Measurements from ENCODE around the gene ENGASE. TPM values are rescaled to one million over a fixed set of nuclear protein-coding genes. Genes with fewer than 3 reads are reported as not detected.

Gene ENGASE
- total RNA-seq, 1 donor from 2014 or later = 11.7 TPM

- Mint-ChIP-seq H3K4me1 (peaks cover 5% of the 10 kb centered on the region), H3K4me3 (no peak overlapping the region), H3K9me3 (peaks cover 8% of the 10 kb centered on the region), H3K36me3 (no peaks in the 10 kb centered on the region), H3K27me3 (ENCODE audit: insufficient read depth, low read depth) (peaks cover 8% of the 10 kb centered on the region), H3K27ac (no peak overlapping the region)
- no peak overlapping the region for H3K4me3 ChIP-seq
- H2AFZ ChIP-seq (replicated peaks) = no peak overlapping the region
- peaks cover 19% of the 10 kb centered on the region for H3K27me3 ChIP-seq
- H3K9me3 ChIP-seq (ENCODE audit: low read depth) = peaks cover 6% of the 10 kb centered on the region
- no peak overlapping the region for H3K27ac ChIP-seq
- no peak for TF ChIP-seq EZH2 (IDR thresholded peaks at IDR 0.05)
- TF ChIP-seq, protein P1, sequence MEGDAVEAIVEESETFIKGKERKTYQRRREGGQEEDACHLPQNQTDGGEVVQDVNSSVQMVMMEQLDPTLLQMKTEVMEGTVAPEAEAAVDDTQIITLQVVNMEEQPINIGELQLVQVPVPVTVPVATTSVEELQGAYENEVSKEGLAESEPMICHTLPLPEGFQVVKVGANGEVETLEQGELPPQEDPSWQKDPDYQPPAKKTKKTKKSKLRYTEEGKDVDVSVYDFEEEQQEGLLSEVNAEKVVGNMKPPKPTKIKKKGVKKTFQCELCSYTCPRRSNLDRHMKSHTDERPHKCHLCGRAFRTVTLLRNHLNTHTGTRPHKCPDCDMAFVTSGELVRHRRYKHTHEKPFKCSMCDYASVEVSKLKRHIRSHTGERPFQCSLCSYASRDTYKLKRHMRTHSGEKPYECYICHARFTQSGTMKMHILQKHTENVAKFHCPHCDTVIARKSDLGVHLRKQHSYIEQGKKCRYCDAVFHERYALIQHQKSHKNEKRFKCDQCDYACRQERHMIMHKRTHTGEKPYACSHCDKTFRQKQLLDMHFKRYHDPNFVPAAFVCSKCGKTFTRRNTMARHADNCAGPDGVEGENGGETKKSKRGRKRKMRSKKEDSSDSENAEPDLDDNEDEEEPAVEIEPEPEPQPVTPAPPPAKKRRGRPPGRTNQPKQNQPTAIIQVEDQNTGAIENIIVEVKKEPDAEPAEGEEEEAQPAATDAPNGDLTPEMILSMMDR (IDR thresholded peaks at IDR 0.05) = no peak
- H3K79me2 ChIP-seq (ENCODE audit: low read depth) = no peaks in the 10 kb centered on the region
- H3K4me2 ChIP-seq = no peak overlapping the region
- H3F3A ChIP-seq (ENCODE audit: low read depth) = peaks cover 13% of the 10 kb centered on the region
- DNase-seq (ENCODE audit: low spot score) = no peak
- H3K9ac ChIP-seq = no peak overlapping the region
- H3K36me3 ChIP-seq = no peaks in the 10 kb centered on the region
- H3K4me1 ChIP-seq = peaks cover 18% of the 10 kb centered on the region
- peaks cover 10% of the 10 kb centered on the region for H4K20me1 ChIP-seq (ENCODE audit: low read depth)
Observed at GRCh38 chr17:79051306-79051705, 23.3 kb upstream of the ENGASE start.

DNA sequence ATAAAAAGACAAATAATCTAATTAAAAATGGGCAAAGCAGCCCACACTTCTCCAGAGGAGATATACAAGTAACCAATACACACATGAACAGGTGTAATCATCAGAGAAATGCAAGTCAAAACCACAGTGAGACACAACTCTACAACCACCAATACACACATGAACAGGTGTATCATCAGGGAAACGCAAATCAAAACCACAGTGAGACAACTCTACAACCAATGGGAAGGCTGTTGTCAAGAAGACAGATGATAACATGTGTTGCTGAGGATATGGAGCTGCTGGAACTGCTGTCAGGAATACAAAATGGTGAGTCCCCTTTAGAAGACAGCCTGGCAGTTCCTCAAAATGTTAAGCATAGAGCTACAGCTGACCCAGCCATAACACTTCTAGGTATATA, 22.5 kb upstream of the ENGASE start:
- H3K27me3 Mint-ChIP-seq (ENCODE audit: insufficient read depth, low read depth) = peaks cover 8% of the 10 kb centered on the region
- peaks cover 18% of the 10 kb centered on the region for H3K4me1 ChIP-seq
- DNase-seq (ENCODE audit: low spot score) = no peak
- peaks cover 13% of the 10 kb centered on the region for H3F3A ChIP-seq (ENCODE audit: low read depth)
- no peak overlapping the region for H3K9ac ChIP-seq
- no peak for TF ChIP-seq EZH2phosphoT487 (IDR thresholded peaks at IDR 0.05)
- TF ChIP-seq, protein P1 (IDR thresholded peaks at IDR 0.05) = no peak
- no peak for TF ChIP-seq EZH2 (IDR thresholded peaks at IDR 0.05)
- no peak overlapping the region for H3K4me2 ChIP-seq
- peaks cover 6% of the 10 kb centered on the region for H3K9me3 ChIP-seq (ENCODE audit: low read depth)
- peaks cover 10% of the 10 kb centered on the region for H4K20me1 ChIP-seq (ENCODE audit: low read depth)
- no peaks in the 10 kb centered on the region for H3K36me3 Mint-ChIP-seq
- H2AFZ ChIP-seq (replicated peaks) = no peak overlapping the region
- no peak overlapping the region for H3K27ac ChIP-seq
- H3K9me3 Mint-ChIP-seq = peaks cover 8% of the 10 kb centered on the region
- peaks cover 11% of the 10 kb centered on the region for H3K27me3 ChIP-seq
- H3K27ac Mint-ChIP-seq = no peak overlapping the region
- H3K4me1 Mint-ChIP-seq = peaks cover 3% of the 10 kb centered on the region
- H3K4me3 ChIP-seq = no peak overlapping the region
- no peaks in the 10 kb centered on the region for H3K79me2 ChIP-seq (ENCODE audit: low read depth)
- no peak overlapping the region for H3K4me3 Mint-ChIP-seq
- H3K36me3 ChIP-seq = no peaks in the 10 kb centered on the region

DNA sequence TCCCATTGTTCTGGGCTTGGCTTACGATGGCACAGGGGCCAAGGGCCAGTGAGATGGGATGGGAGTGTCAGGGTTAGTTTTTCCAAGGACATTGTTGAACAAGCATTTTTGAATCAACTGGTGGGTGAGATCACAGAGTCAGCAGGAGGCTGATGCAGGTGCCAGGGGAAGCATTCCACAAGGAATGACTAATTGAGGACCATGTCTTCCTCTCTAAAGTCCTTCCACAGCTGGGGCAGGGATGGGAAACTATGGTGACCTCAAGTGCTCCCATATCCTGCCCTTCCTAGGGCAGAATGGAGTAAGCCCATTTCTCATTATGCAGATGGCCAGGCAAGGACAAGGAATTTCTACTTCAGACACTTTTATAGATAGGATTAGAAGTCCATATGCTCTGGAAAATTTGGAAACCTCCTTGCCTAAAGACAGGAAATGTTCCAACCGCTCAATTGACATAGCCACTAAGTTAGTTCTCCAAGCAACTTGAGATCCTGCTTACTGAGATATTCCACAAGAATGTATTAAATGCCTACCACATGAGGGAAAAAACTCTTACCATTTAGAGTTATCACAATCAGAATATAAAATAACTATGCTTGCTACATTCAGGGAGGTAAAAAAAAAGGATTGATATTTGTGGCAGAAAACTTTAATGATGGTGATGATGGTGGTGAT, 21.2 kb upstream of the ENGASE start:
- Histone ChIP-seq H3F3A (ENCODE audit: low read depth) (peaks cover 7% of the 10 kb centered on the region), H4K20me1 (ENCODE audit: low read depth) (peaks cover 4% of the 10 kb centered on the region), H3K27ac (no peak overlapping the region), H3K36me3 (no peaks in the 10 kb centered on the region), H3K4me3 (no peak overlapping the region), H2AFZ (replicated peaks) (no peak overlapping the region), H3K4me2 (no peak overlapping the region), H3K9ac (no peak overlapping the region), H3K4me1 (peaks cover 14% of the 10 kb centered on the region), H3K9me3 (ENCODE audit: low read depth) (peaks cover 6% of the 10 kb centered on the region), H3K79me2 (ENCODE audit: low read depth) (no peaks in the 10 kb centered on the region), H3K27me3 (peaks cover 9% of the 10 kb centered on the region)
- no peak for DNase-seq (ENCODE audit: low spot score)
- Mint-ChIP-seq H3K4me3 (no peak overlapping the region), H3K27me3 (ENCODE audit: insufficient read depth, low read depth) (peaks cover 6% of the 10 kb centered on the region), H3K27ac (no peak overlapping the region), H3K36me3 (no peaks in the 10 kb centered on the region), H3K9me3 (peaks cover 12% of the 10 kb centered on the region), H3K4me1 (peaks cover 3% of the 10 kb centered on the region)
- TF ChIP-seq EZH2 (IDR thresholded peaks at IDR 0.05) (no peak), EZH2phosphoT487 (IDR thresholded peaks at IDR 0.05) (no peak)
- TF ChIP-seq, protein P1 (IDR thresholded peaks at IDR 0.05) = no peak

Measured in neural progenitor cell (in vitro differentiated cells).